ENCODE data around the gene JAZF1. TPM values are rescaled to one million over a fixed set of nuclear protein-coding genes. Genes with fewer than 3 reads are reported as not detected.

Gene JAZF1
- total and polyA plus RNA-seq, 10 of the 15 experiments (the other 5 are each of a cell fraction or from before 2014, with no cell fraction given): 0.04 to 0.82 (median 0.15) TPM; not detected in 3

DNA sequence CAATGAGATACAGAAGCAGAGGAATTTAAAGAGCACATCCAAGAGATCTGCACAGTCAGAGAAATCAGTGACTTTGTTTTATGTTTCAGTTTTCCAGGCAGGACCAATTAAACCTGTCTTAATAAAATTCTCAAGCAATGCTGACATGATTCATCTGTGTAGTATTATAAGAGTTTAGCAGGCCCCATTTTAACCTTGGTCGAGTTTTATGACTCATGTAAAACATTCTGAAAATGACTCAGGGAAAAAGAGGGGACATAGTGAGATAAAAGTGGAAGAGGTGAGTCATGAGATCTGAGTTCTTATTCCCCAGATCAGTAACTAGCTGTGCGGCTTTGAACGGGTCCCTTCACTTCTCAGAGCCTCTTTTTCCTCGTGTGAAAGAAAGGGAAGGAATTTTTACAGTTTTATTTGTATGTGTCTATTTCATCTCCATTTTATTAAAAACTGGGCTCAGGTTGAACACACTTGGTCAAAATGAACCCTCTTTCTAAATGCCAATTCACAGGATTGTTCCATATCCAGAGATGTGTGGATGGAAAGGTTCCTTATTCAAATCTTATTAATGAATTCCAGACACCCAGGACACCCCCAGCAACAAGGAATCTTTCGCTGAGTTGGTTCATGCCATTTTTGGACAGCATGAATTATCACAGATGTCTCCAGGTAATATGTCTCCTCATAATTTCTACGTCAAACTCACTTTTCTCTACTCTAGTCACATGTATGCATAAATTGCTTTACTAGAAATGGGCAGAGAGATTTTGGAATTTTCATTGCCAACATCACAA, 143.2 kb downstream of the JAZF1 start (continued):
- TF ChIP-seq CEBPB (IDR thresholded peaks at IDR 0.05; ENCODE audit: borderline replicate concordance in 1 of 2, low read depth in 2 of 2, low read length in 2 of 2) (no peak), STAT1 (conservative IDR thresholded peaks at IDR 0.05) (no peak), MXI1 (IDR thresholded peaks at IDR 0.05; ENCODE audit: low read depth, low read length) (no peak), HDGF (IDR thresholded peaks at IDR 0.05) (no peak), ZNF217 (IDR thresholded peaks at IDR 0.05) (peak; percentile 70; the same call in 1 of the 2 replicates), JUNB (IDR thresholded peaks at IDR 0.05) (peak; percentile 99), PML (IDR thresholded peaks at IDR 0.05; ENCODE audit: low read length) (peak; percentile 75; the same call in 1 of the 2 replicates), SPI1 (IDR thresholded peaks at IDR 0.05; ENCODE audit: borderline replicate concordance, insufficient read depth, low read depth, low read length) (no peak), CHD2 (IDR thresholded peaks at IDR 0.05; ENCODE audit: borderline replicate concordance, low read depth, low read length) (no peak)
- TF ChIP-seq, protein P1, sequence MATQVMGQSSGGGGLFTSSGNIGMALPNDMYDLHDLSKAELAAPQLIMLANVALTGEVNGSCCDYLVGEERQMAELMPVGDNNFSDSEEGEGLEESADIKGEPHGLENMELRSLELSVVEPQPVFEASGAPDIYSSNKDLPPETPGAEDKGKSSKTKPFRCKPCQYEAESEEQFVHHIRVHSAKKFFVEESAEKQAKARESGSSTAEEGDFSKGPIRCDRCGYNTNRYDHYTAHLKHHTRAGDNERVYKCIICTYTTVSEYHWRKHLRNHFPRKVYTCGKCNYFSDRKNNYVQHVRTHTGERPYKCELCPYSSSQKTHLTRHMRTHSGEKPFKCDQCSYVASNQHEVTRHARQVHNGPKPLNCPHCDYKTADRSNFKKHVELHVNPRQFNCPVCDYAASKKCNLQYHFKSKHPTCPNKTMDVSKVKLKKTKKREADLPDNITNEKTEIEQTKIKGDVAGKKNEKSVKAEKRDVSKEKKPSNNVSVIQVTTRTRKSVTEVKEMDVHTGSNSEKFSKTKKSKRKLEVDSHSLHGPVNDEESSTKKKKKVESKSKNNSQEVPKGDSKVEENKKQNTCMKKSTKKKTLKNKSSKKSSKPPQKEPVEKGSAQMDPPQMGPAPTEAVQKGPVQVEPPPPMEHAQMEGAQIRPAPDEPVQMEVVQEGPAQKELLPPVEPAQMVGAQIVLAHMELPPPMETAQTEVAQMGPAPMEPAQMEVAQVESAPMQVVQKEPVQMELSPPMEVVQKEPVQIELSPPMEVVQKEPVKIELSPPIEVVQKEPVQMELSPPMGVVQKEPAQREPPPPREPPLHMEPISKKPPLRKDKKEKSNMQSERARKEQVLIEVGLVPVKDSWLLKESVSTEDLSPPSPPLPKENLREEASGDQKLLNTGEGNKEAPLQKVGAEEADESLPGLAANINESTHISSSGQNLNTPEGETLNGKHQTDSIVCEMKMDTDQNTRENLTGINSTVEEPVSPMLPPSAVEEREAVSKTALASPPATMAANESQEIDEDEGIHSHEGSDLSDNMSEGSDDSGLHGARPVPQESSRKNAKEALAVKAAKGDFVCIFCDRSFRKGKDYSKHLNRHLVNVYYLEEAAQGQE (IDR thresholded peaks at IDR 0.05; ENCODE audit: low read depth, low read length): no peak
- TF ChIP-seq, protein P2, sequence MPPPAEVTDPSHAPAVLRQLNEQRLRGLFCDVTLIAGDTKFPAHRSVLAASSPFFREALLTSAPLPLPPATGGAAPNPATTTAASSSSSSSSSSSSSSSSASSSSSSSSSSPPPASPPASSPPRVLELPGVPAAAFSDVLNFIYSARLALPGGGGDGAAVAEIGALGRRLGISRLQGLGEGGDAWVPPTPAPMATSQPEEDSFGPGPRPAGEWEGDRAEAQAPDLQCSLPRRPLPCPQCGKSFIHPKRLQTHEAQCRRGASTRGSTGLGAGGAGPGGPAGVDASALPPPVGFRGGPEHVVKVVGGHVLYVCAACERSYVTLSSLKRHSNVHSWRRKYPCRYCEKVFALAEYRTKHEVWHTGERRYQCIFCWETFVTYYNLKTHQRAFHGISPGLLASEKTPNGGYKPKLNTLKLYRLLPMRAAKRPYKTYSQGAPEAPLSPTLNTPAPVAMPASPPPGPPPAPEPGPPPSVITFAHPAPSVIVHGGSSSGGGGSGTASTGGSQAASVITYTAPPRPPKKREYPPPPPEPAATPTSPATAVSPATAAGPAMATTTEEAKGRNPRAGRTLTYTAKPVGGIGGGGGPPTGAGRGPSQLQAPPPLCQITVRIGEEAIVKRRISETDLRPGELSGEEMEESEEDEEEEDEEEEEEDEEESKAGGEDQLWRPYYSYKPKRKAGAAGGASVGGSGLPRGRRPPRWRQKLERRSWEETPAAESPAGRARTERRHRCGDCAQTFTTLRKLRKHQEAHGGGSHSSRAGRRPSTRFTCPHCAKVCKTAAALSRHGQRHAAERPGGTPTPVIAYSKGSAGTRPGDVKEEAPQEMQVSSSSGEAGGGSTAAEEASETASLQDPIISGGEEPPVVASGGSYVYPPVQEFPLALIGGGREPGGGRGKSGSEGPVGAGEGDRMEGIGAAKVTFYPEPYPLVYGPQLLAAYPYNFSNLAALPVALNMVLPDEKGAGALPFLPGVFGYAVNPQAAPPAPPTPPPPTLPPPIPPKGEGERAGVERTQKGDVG (CRISPR knock-in tag; IDR thresholded peaks at IDR 0.05): no peak
- TF ChIP-seq, protein P3, sequence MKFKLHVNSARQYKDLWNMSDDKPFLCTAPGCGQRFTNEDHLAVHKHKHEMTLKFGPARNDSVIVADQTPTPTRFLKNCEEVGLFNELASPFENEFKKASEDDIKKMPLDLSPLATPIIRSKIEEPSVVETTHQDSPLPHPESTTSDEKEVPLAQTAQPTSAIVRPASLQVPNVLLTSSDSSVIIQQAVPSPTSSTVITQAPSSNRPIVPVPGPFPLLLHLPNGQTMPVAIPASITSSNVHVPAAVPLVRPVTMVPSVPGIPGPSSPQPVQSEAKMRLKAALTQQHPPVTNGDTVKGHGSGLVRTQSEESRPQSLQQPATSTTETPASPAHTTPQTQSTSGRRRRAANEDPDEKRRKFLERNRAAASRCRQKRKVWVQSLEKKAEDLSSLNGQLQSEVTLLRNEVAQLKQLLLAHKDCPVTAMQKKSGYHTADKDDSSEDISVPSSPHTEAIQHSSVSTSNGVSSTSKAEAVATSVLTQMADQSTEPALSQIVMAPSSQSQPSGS (IDR thresholded peaks at IDR 0.05; ENCODE audit: low read length): peak; percentile 94
- TF ChIP-seq, protein P4, sequence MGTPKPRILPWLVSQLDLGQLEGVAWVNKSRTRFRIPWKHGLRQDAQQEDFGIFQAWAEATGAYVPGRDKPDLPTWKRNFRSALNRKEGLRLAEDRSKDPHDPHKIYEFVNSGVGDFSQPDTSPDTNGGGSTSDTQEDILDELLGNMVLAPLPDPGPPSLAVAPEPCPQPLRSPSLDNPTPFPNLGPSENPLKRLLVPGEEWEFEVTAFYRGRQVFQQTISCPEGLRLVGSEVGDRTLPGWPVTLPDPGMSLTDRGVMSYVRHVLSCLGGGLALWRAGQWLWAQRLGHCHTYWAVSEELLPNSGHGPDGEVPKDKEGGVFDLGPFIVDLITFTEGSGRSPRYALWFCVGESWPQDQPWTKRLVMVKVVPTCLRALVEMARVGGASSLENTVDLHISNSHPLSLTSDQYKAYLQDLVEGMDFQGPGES (IDR thresholded peaks at IDR 0.05): no peak
- TF ChIP-seq, protein P5, sequence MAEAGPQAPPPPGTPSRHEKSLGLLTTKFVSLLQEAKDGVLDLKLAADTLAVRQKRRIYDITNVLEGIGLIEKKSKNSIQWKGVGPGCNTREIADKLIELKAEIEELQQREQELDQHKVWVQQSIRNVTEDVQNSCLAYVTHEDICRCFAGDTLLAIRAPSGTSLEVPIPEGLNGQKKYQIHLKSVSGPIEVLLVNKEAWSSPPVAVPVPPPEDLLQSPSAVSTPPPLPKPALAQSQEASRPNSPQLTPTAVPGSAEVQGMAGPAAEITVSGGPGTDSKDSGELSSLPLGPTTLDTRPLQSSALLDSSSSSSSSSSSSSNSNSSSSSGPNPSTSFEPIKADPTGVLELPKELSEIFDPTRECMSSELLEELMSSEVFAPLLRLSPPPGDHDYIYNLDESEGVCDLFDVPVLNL (IDR thresholded peaks at IDR 0.05; ENCODE audit: low read depth, low read length): no peak
- TF ChIP-seq, protein P6, sequence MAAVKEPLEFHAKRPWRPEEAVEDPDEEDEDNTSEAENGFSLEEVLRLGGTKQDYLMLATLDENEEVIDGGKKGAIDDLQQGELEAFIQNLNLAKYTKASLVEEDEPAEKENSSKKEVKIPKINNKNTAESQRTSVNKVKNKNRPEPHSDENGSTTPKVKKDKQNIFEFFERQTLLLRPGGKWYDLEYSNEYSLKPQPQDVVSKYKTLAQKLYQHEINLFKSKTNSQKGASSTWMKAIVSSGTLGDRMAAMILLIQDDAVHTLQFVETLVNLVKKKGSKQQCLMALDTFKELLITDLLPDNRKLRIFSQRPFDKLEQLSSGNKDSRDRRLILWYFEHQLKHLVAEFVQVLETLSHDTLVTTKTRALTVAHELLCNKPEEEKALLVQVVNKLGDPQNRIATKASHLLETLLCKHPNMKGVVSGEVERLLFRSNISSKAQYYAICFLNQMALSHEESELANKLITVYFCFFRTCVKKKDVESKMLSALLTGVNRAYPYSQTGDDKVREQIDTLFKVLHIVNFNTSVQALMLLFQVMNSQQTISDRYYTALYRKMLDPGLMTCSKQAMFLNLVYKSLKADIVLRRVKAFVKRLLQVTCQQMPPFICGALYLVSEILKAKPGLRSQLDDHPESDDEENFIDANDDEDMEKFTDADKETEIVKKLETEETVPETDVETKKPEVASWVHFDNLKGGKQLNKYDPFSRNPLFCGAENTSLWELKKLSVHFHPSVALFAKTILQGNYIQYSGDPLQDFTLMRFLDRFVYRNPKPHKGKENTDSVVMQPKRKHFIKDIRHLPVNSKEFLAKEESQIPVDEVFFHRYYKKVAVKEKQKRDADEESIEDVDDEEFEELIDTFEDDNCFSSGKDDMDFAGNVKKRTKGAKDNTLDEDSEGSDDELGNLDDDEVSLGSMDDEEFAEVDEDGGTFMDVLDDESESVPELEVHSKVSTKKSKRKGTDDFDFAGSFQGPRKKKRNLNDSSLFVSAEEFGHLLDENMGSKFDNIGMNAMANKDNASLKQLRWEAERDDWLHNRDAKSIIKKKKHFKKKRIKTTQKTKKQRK (IDR thresholded peaks at IDR 0.05; ENCODE audit: low read depth, low read length): no peak
